GM12878 (cell line): Measurements from ENCODE around the gene DNAJC22. TPM values are rescaled to one million over a fixed set of nuclear protein-coding genes. Genes with fewer than 3 reads are reported as not detected.

Source experiments
- BHLHE40 ChIP-seq, 2 experiments: fragments of 450-650 bp in 1 of 2; IDR thresholded peaks; 2 replicates each; pipeline ENCODE4 v1.6.1; 2011 to 2017; ENCODE audit warnings: low read depth in 2 of 2, borderline replicate concordance in 1 of 2, improper control_type of control experiment in 1 of 2, low read length in 1 of 2, mild to moderate bottlenecking in 1 of 2
- CHD1 ChIP-seq: IDR thresholded peaks from 2 replicates; pipeline ENCODE4 v1.6.1; 2012; ENCODE audit warnings: low read depth, low read length, improper control_type of control experiment
- DPF2 ChIP-seq: fragments of 450-650 bp; IDR thresholded peaks from 2 replicates; pipeline ENCODE4 v1.6.1; 2017; ENCODE audit warnings: mild to moderate bottlenecking
- FOS ChIP-seq: IDR thresholded peaks from 3 replicates; pipeline ENCODE4 v1.6.1; 2011; ENCODE audit warnings: borderline replicate concordance; ENCODE audit not compliant: insufficient read length; ENCODE audit errors: extremely low read depth
- IRF5 ChIP-seq: fragments of 450-650 bp; IDR thresholded peaks from 2 replicates; pipeline ENCODE4 v1.6.1; 2017; ENCODE audit warnings: borderline replicate concordance
- JUND ChIP-seq: IDR thresholded peaks from 2 replicates; pipeline ENCODE4 v1.6.1; 2012; ENCODE audit warnings: low read depth, mild to moderate bottlenecking, low read length, improper control_type of control experiment, moderate library complexity
- KLF5 ChIP-seq: fragments of 450-650 bp; IDR thresholded peaks from 2 replicates; pipeline ENCODE4 v1.6.1; 2014; ENCODE audit warnings: mild to moderate bottlenecking; ENCODE audit not compliant: partially characterized antibody
- MEF2B ChIP-seq: fragments of 450-650 bp; IDR thresholded peaks from 2 replicates; pipeline ENCODE4 v1.6.1; 2018; ENCODE audit warnings: mild to moderate bottlenecking, moderate library complexity; ENCODE audit not compliant: partially characterized antibody, poor library complexity, severe bottlenecking
- MYB ChIP-seq: fragments of 150-350 bp; IDR thresholded peaks from 2 replicates; pipeline ENCODE4 v1.6.1; 2014; ENCODE audit warnings: mild to moderate bottlenecking, low read depth, low read length, borderline replicate concordance
- NBN ChIP-seq: fragments of 450-650 bp; IDR thresholded peaks from 2 replicates; pipeline ENCODE4 v1.6.1; 2016
- NFYB ChIP-seq: IDR thresholded peaks from 2 replicates; pipeline ENCODE4 v1.6.1; 2011; ENCODE audit warnings: low read depth, mild to moderate bottlenecking, low read length, improper control_type of control experiment, moderate library complexity; ENCODE audit not compliant: insufficient read depth
- POU2F2 ChIP-seq: IDR thresholded peaks from 3 replicates; pipeline ENCODE4 v1.6.1; 2011; ENCODE audit warnings: low read depth, mild to moderate bottlenecking, low read length, borderline replicate concordance
- REST ChIP-seq: IDR thresholded peaks from 2 replicates; pipeline ENCODE4 v1.6.1; 2012; ENCODE audit warnings: mild to moderate bottlenecking, low read depth, low read length
- SMARCA5 ChIP-seq: fragments of 450-650 bp; IDR thresholded peaks from 2 replicates; pipeline ENCODE4 v1.6.1; 2017; ENCODE audit warnings: mild to moderate bottlenecking
- SP1 ChIP-seq: IDR thresholded peaks from one replicate; pipeline ENCODE4 v1.6.1; 2011; ENCODE audit warnings: low read depth, low read length
- SPI1 ChIP-seq: IDR thresholded peaks from 2 replicates; pipeline ENCODE4 v1.6.1; 2011; ENCODE audit warnings: low read depth, mild to moderate bottlenecking, low read length, moderate library complexity, borderline replicate concordance; ENCODE audit not compliant: insufficient read depth
- TARDBP ChIP-seq: IDR thresholded peaks from 2 replicates; pipeline ENCODE4 v1.6.1; 2016; ENCODE audit warnings: borderline replicate concordance
- ZBTB4 ChIP-seq: fragments of 450-650 bp; formaldehyde crosslinking; IDR thresholded peaks from 2 replicates; pipeline ENCODE4 v1.4.0; 2022; ENCODE audit warnings: mild to moderate bottlenecking, moderate library complexity
- ZNF207 ChIP-seq: fragments of 450-650 bp; IDR thresholded peaks from 2 replicates; pipeline ENCODE4 v1.6.1; 2014; ENCODE audit warnings: antibody characterized with exemption, mild to moderate bottlenecking, borderline replicate concordance
- ZNF622 ChIP-seq: fragments of 450-650 bp; IDR thresholded peaks from 2 replicates; pipeline ENCODE4 v1.6.1; 2017; ENCODE audit warnings: mild to moderate bottlenecking, inconsistent platforms
- polyA plus RNA-seq, 11 experiments: library from polyadenylated mRNA; depleted of rRNA in 4 of 11; unstranded in 6 of 11; stranded (reverse) in 5 of 11; fragments of >200 nt; fragmentation: Nextera tagmentation in 4 of 11; fragmentation: Illumina TruSeq in 1 of 11; extraction: Ambion mirVana in 4 of 11; extraction: Trizol in 1 of 11; gene quantifications; 1 replicate in 1 of 11; 2 replicates in 10 of 11; pipeline versions ENCODE4 v1.2.1 to v1.2.3, GENCODE V29; 2011 to 2016; ENCODE audit warnings: inconsistent platforms in 2 of 11, missing spikeins in 2 of 11, low read depth in 1 of 11
- total RNA-seq, 4 experiments: library from RNA; depleted of rRNA in 3 of 4; stranded (reverse); fragments of >200 nt in 3 of 4; fragmentation: Illumina TruSeq in 1 of 4; extraction: Trizol in 1 of 4; gene quantifications; 2 replicates each; pipeline versions ENCODE4 v1.2.1 to v1.2.3, GENCODE V29; 2013 to 2021
- TF ChIP-seq, protein P1 (sequence below): IDR thresholded peaks from 2 replicates; pipeline ENCODE4 v1.6.1; 2011; ENCODE audit warnings: borderline replicate concordance, low read depth, mild to moderate bottlenecking, moderate library complexity, mixed read lengths, low read length; ENCODE audit not compliant: insufficient read depth; ENCODE audit errors: extremely low read length

The DNAJC22 gene
- total and polyA plus RNA-seq, 10 of the 15 experiments (the other 5 are each of a cell fraction or from before 2014, with no cell fraction given), result 0.06 to 0.61 (median 0.13) TPM; not detected in 3

DNA sequence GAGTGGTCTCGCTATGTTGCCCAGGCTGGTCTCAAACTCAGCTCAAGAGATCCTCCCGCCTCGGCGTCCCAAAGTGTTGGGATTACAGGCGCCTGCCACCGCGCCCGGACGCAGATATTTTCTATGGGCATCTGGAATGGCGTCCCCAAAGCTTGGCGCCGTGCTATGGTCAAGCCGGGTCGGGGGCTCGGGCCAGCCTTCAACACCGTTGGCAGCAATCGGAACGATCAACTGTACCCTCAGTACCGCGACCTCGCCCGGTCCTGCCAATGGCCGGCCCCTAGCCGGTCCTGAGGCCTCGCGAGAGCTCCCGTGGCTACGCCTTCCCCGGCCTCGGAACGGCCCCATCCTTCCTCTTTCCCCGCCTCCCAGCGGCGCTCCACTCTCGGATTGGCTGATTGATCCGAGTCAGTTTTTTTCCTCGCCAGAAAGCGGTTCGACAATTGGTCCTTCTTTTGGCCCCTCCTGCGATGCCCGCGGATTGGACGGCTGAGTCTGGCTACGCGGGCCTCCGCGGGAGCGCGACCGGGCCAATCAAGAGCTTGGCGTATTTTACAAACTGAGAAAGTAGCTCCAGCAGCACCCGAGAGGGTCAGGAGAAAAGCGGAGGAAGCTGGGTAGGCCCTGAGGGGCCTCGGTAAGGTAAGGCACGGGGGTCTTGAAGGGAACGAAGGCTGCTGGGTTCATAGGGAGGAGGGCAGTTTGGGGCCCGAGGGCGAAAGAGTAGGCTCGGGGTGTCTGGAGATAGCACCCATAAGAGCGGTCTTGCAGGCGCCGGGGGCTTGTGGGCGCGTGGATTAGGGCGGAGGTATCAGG, 23.8 kb upstream of the DNAJC22 start, which contains the start of gene TROAP (continued):
- no peak for TF ChIP-seq REST
- no peak for TF ChIP-seq KLF5
- no peak for TF ChIP-seq TARDBP
- TF ChIP-seq DPF2, result no peak
- no peak for TF ChIP-seq BHLHE40 (IDR thresholded peaks at IDR 0.05; ENCODE audit: borderline replicate concordance in 1 of 2, low read depth in 2 of 2, low read length in 1 of 2)
- TF ChIP-seq MYB, result no peak
- TF ChIP-seq SP1, result peak; percentile 96
- TF ChIP-seq MEF2B, result no peak
- no peak for TF ChIP-seq ZNF622
- peak; percentile 54 for TF ChIP-seq FOS
- TF ChIP-seq SPI1, result no peak
- TF ChIP-seq NFYB, result peak; percentile 95
- TF ChIP-seq JUND, result no peak
- no peak for TF ChIP-seq ZBTB4
- 0 out of 3 replicates have a peak, but pooled peaks have one; percentile 27 for TF ChIP-seq POU2F2
- peak; percentile 15; the same call in 1 of the 2 replicates for TF ChIP-seq NBN
- TF ChIP-seq, protein P1, sequence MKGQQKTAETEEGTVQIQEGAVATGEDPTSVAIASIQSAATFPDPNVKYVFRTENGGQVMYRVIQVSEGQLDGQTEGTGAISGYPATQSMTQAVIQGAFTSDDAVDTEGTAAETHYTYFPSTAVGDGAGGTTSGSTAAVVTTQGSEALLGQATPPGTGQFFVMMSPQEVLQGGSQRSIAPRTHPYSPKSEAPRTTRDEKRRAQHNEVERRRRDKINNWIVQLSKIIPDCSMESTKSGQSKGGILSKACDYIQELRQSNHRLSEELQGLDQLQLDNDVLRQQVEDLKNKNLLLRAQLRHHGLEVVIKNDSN, result no peak
- 0 out of 2 replicates have a peak, but pooled peaks have one; percentile 17 for TF ChIP-seq SMARCA5
- no peak for TF ChIP-seq ZNF207
- TF ChIP-seq CHD1, result peak; percentile 47; the same call in 1 of the 2 replicates
- peak; percentile 28; the same call in 1 of the 2 replicates for TF ChIP-seq IRF5
